Activated CD8-positive, alpha-beta memory T cell treated with anti-CD3 and anti-CD28 coated beads, Interleukin-2, amount 50 U/mL, for 24 hours (primary cell): ENCODE data around the gene FEZF1.

ENCODE experiments used
- DNase-seq: peaks from one replicate; pipeline ENCODE4 v3.0.0-alpha.2; 2020; ENCODE audit errors: extremely low read depth

FEZF1 gene

DNA sequence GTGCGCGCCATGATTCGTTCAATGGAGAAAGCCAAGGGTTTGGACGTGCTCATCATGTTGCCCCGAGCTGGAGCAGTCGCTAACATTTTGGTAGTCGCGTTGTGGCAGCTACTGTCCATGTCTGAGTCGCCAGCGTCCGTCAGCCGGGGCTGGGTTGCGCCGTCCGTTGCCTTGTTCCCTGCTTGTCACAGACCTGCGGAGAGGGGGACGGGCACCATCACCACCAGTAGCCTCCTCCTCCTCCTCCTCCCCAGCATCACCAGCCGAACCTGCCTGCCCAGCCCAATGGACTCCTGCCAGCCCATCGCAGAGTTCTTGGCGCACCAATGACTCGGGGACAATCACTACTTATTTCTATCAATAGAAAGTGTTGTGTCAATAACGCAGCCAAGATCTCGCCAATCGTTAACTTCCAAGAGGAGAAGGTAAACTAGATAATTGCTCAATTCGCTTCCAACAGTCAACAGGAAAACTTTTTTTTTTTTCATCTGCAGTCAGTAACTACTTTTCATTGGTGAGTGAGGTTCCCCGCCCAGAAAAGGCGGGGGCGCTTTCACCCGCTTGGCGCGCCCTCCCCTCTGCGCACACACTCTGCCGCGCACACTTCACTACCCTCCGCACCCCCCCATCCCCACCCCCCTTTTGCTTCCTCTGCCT lies at the start of gene FEZF1:
FEZF1 (minus strand) TSS at position 432 of the 657 bp plus-strand sequence; CDS start at position 119, 313 bp downstream.
- no peak for DNase-seq

- no peak for DNase-seq
Measured at GRCh38 chr7:122352454-122352853, 47.9 kb upstream of the FEZF1 start.

- DNase-seq: no peak
Measured at GRCh38 chr7:122350701-122351100, 46.2 kb upstream of the FEZF1 start.

DNA sequence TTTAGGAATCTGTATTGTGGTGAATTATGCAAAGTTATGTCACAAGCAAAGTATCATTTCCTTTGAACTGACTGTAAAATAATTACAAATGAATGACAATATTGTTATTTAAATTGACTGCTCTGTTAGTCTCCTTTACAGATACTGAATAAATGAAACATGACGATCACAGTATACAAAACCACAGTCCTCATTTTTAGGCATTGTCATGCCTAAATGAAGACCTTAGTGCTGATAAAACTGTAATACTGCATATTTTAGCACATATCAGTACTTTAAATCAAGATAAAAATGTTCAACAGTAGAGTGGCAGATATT lies 39.7 kb upstream of the FEZF1 start:
- no peak for DNase-seq

DNA sequence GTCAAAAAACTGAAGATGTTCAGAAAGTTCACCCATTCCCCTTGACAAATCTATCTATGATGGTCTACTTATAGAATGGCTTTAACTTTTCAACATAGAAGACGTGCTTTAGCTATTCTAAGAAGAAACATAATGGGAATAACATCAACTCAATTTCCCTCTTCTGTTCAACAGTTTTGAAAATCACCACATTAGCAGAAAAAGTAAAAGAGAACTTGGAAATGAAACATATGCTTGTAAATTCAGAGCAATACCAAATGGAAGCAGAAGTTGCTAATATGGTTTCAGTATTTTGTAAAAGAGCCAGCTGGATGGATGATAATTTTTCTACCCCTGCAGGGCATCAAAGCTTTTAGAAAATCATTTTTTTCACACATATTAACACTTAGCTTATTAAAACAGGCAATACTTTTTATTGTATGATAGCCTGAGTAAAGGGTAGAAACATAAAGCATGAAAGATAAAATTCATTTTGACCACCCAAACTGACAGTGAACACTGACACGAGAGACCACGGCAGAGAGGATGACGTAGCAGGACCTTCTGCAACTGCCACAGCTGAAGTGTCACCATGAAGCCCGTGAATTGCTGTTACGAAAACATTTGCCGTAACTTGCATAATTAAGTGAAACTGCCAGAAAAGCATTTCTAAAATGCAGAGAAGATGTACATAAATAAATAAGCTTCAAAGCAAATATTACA lies 39.2 kb upstream of the FEZF1 start:
- no peak for DNase-seq

DNA sequence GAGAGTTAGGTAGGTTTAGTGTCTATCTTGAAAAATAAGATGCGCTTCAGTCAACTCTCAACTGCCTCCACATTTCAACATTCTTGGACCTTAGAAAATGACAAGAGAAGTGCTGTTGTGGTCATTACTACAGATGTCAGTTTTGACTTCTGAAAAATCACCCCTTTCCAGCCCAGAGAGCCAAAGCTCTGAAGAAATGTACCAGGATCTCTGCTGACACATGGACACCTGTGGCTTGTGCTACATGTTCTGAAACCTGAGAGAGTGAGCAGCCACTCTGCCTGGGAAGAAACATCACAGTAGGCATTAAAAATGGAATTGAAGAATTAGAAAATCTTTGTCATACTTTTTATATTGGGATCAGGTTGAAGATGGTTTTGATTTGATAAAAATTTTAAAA lies 35.9 kb upstream of the FEZF1 start:
- no peak for DNase-seq

GRCh38 chr7:122339145-122339904 lies 34.8 kb upstream of the FEZF1 start:
- no peak for DNase-seq

DNA sequence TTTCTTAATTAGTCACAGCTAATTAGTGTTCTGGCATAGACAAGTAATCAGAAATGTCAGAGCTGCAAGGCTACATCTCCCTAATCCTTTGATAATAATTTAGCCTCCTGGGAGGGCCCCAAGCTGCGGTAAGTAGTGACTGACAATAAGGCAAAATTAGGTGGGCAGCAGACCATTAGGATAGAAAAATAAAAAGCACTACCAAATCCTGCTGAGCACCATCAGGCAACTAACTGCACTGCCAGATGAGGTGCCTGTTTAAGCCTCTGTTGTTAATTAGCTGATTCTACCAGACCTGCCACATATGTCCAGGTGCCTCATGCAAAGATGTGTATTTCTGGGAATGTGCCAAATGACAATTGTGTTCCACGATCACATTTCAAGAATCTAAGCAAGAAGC lies 32.5 kb upstream of the FEZF1 start:
- no peak for DNase-seq

DNA sequence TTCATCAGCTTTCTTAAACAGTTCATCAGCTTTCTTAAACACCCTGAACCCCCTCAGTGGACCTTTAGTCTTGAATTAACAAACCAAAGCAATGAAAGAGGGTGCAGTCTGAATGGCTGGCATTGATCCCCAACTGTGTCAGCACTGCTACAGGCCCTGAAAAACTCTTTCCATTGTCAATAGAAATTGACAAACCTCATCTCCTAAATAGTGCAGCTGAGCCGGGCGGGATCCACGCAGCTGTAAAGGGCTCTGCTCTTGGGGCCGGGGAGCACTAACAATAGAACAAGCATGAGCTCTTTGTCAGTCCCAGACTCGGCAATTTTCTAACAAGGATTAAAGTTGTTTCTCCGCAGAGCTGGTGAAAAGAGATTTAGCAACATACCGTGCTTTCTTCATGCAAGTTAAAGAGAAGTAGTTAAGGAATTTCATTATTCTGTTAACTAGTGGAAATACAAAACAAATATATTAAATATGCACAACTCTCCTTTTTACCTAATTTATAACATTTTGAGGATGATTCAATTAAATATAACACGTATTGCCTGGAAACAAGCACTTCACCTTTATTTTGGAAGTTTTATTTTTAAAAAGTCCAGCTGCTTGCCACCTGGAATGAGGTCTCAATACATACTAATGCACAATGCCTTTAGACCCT lies 24.7 kb upstream of the FEZF1 start:
- no peak for DNase-seq

DNA sequence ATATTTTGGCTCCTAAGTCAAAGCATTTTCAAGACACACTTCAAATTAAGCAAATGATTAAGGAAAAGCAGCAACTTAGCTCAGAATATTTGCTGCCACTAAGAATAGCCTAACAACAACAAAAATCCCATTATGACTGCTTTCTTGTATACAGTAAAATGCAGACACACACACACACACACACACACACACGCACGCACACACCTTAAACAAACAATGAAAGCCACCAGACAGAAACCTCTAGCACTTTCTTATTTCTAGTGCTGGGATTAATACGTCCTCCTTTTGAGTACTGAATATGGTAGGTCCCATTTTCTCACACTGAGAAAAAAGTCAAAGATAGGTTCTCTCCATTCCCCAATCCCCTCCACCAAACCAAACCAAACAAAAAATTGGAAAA lies 23.4 kb upstream of the FEZF1 start:
- DNase-seq: no peak

GRCh38 chr7:122316467-122317388 lies 12.2 kb upstream of the FEZF1 start:
- DNase-seq: no peak

DNA sequence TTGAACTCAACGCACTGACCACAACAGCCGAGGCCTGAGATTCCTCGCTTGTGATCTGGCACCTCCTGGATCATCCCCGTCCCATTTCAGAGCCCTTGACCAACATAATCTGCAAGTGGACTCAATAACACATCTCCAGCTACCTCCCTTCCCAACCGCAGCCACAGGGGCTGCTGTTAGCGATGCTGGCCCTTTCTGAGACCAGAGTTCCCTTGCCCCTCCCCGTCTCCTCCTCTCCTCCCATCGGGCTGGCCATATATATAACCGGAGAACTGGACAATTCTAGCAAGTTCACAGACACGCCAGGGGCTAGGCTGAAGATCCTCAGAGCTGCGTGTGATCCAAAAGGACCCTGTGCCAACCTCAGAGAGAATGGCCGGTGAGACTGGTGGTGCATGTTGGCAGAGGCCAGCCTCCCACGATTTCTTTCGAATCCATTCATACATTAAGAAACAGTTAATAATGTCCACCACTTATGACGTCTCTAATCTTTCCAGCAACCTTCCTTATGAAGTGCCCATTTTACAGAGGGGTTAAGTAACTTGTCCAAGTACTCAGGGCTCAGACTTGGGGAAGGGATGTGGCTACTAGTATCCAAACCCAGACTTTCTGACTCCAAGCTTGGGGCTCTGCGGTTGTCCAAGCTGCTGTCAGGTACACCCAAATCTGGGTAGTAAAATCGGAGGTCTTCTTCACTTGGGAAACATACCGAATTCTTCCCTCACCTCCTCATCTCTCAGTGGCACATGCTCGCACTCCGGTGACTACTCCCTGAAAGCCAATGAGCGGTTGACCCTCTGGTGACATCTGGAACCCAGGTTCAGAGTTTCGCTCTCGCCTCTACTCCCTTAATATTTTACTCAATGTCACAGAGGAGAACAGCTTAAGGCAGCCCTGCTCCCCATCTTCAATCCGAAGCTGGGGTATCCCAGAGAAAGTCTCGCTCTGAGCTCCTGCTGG lies 11.2 kb upstream of the FEZF1 start:
- no peak for DNase-seq

DNA sequence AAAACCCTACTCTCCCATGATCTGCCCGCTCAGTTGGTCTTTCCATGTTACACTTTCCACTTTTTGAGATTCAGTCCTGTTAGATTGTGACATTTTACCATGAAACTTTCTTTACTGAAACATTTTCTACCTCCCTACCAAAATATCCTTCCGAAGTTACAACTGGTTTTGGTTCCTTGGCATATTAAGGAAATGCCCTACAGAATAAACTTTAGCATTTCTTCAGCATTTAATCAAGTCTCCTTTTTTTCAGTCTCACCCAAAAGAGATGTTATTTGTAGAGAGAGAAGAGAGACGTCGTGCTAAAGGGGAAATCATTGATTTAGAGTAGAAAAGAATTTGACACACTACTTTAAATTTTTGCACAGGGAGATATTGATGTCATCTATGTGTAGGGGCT lies 9.7 kb upstream of the FEZF1 start:
- DNase-seq: no peak

DNA sequence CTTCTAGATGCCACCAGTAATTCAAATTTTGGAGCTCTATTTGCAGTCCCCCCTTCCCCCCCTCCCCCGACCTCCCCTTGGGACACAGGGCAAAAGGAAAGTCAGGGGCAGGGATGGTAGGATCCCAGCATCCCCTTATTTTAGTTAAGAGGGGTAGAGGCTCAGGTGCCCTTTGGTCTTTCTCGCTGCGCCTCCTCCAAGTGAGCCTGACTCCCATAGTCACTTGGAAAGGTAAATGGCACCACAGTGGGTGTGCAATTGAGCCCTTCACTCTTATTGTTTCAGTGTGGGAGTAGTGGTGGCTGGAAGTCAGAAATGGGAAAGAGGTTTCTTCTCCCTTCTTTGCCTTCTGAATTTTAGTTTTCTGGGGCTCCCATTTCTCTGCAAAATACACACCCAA lies 8.2 kb upstream of the FEZF1 start:
- no peak for DNase-seq

DNA sequence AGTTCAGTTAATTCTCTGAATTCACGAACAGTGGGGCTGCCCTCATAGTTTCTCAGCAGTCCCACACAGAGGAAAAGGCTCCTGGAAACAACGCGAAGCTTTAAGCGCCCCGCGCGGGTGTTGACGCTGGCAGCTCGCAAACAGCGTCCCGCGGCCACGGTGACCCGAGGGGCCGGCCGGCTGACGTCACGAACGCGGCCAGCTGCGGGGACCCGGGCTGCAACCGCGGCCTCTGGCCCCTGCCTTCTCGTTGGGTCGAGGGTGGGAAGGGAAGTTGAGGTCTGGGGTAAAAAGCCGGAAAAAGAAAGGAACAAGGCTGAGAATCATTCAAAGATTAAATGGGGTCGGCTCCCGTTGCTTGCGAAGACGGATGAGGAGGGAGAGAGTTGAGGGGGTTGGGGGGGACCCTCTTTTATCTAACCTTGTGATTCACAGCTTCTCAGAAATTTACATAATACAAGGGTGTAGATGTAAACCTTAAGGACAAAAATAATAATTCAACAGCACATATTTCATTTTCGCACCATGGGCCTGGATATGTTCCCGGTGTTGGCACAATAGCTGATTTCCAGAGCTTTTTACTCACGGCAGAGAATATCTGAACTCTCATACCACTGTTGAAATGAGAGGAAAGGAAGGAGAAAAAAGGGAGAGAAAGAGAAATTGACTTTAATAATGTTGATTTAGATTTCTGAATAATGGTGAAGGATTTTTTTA lies 7.3 kb upstream of the FEZF1 start:
- DNase-seq: no peak

DNA sequence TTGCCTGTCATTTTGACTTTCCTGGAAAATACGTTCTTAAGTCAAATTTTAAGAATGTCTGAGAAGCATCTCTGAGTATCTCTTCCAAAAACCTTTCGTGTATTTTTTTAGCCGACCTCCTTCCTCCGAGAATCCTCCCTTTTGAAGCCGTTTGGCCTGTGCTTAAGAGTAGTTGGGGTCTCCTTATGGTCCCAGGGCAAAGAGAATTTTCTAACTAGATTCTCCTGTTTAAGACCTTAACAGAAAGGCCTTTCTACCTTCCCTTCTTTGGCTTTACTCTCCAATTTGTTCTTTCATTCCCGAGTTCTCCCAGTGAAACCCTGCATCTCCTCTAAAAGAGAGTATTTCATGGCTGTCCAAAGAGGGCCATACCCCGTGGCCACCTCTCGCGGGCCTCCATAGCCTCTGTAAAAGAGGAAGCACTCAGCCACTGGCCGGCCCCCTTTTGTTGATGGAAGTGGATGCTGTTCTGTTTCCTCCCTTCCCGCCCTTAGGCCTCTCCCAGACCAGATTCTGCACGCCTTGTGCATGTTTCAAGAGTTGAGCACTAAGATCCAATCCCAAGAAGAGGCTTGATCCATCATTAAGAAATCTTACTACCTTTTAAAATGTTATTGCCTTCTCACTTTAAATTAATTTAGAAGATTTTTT lies 6.6 kb upstream of the FEZF1 start:
- DNase-seq: no peak

DNA sequence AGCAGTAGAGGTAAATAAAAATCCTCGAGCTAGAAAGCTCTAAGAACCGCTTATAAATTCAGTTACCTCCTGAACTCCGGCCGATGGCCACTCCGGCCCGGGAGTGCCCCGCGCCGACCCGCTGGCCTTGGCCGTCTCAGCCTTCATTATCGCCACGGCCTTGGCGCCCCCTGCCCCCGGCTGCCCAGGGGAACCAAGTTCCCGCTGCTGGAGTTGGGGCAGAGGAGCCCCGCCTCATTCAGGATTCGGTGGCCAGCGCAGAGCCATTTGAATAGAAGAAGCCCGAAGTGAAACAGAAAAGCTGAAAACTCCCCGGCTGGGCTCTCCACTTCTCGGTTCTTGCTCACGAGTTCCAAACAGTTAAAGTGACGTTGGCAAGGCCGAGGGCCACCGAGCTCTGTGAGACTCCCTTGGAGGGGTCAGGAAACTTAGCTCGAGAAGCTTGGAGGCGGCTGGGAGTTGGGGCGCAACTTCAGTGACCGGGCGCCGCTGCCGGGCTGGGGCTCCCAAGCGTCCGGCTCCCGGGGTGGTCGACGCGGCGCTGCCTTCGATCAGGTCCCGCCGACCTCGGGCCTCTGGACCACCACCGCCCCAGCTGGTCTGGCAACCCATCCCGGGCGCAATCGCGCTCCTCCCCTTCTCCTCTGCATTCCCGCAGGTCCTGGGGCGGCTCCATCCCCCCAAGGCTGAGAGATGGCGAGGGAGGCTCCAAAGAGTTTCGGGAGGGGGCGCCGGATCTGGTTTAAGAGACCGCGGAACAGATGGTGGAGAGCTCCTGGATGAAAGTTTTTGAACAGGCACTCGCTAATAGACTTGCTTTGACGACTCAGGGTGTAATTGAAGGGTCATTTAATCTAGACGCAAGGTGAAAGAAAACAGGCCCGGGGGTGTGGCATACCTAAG lies 5.8 kb upstream of the FEZF1 start:
- no peak for DNase-seq

DNA sequence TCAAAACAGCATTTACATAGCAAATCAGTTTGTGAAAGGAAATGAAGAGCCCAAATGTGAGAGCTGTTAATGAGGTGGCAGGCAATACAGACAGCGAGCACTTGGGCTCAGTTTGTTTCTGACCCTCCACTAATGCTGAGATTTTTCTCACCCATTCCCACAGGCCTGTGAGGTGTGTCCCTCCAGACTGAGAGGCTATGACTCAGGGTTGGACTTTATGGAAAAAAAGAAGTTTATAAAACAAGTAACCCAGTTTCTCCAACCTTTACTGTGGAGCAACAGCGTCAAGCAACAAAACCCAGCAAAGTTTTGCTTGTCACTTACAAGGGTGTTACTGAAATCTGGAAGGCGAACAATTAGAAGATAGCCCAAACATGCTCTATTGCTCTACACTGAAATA lies 4.9 kb upstream of the FEZF1 start:
- no peak for DNase-seq
